HG03175 (cell line): Measurements from ENCODE around the gene PTPRG.

Experiments
- ATAC-seq: cut with Tn5 transposase; IDR thresholded peaks from one replicate; pipeline ENCODE4 v1.9.1; 2021; ENCODE audit warnings: mild to moderate bottlenecking, moderate library complexity; ENCODE audit not compliant: unreplicated experiment

PTPRG gene

DNA sequence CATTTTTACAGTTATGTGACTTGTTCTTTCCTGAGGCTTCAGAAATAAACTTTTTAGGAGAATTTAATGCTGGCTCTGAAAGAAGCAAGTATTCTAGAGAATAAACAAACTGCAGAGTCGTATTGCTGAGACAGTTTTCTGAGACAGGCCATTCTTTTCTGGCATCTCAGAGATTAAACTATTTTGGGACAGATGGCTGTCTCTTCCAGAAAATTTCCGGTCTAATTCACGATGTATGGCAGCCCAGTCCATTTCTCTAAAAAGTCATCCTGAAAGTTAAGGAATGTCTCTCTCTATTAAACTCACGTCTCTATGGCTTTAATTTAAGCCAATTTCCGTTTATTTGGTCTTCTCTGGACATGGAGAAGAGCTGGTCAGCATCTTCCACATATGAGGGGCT is 603.4 kb downstream of the PTPRG start:
- no peak for ATAC-seq

DNA sequence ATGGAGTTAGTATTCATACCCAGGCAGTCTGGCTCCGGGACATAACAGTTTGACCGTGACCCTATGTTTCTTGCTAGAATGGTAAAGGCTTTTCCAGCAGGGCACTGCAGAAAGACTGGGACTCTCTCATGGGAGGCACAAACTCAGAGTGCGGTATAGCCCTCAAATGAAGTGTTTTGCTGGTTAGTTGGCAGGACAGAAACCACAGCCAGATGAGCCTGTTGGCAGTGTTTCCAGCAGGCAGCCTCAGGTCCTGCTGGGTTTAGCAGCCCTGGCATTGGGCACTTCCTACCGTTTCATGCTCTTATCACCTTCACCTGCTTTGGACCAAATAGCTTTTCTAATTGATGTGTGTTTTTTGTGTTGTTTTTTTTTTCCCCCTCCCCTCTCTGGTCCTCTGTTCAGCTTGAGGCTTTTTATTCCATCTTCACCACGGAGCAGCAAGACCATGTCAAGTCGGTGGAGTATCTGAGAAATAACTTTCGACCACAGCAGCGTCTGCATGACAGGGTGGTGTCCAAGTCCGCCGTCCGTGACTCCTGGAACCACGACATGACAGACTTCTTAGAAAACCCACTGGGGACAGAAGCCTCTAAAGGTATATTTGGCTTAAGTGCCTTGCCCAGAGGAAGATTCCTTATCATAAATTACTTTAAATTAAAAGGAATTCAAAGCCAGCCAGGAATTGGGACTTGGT is 606.3 kb downstream of the PTPRG start:
- ATAC-seq: no peak

DNA sequence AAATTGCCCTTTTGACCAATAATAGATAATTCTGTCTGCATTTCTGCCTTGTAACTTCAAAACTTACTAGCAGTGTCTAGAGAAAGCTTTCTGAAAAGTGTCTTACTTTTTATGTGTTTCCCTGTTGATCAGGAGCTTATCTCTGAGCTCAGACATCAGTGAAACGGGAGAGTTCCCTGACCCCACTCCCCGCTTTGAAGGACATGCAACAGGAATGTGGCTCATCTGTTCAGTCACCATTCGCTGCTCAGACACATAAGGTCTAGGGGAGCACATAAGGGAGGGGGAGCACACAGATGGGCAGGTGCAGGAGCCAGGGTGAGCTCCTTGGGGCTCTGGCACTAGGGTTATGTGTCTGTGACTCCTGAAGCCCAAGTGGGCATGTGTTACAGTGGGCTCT is 607.0 kb downstream of the PTPRG start:
- no peak for ATAC-seq

DNA sequence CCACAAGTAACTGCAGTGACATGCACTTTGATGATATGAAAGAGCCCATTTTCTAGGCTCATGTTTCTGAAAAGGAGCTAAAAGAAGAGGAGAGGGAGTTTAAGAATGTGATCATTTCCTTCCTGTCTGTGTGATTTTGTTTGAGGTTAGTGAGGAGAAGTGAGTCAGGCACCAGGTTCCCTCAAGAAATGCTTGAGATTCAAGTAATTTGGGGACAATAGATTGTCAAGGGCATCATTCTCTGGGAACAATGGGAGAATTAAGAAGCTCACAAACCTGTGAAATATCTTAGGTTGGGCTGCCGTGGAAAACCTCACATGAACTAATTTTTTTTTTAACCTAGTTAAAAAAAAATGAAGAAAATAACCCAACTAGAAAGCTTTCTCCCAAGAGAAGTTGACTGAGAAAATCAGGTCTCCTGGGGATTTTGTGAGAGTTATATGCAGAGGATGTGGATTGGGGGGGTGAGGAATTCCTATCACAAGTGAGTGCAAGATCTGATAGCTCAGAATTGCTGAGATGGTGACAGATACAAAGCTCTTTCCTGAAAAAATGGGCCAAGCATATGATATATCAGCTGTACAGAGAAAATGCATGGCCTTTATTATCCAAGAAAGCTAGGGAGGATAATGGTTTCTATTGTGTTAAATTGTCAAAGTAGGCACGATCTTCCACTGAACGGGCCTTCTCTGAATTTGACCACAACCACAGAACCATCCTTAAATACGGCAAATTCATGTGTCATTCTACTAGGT is 608.7 kb downstream of the PTPRG start:
- ATAC-seq: no peak

DNA sequence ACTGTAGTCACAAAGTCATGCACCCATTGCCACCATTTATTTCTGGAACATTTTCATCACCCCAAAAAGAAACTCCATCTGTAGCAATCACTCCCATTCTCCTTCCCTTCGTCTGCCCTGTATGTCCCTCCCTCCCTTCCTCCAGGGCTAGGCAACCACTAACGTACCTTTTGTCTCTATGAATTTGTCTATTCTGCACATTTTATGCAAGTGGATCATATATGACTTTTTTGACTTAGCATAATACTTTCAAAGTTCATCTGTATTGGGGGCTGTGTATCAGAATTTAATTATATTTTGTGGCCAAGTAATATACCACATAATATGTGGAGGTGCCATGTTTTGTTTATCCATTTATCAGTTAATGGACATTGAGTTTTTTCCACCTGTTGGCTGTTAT is 610.4 kb downstream of the PTPRG start:
- no peak for ATAC-seq

DNA sequence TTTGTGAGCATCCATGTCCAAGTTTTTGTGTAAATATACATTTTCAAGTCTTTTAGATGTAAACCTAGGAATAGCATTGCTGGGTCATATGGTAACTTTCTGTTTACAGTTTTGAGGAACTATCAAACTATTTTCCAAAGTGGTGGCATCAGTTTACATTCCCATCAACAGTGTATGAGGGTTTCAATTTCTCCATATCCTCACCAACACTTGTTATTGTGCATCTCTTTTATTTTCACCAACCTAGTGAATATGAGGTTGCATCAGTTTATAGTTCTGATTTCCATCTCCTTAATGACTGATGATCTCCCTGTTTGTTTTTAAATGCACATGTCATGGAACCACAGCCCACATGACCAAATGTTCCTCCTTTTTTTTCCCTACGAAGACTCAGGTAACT is 610.8 kb downstream of the PTPRG start:
- no peak for ATAC-seq

DNA sequence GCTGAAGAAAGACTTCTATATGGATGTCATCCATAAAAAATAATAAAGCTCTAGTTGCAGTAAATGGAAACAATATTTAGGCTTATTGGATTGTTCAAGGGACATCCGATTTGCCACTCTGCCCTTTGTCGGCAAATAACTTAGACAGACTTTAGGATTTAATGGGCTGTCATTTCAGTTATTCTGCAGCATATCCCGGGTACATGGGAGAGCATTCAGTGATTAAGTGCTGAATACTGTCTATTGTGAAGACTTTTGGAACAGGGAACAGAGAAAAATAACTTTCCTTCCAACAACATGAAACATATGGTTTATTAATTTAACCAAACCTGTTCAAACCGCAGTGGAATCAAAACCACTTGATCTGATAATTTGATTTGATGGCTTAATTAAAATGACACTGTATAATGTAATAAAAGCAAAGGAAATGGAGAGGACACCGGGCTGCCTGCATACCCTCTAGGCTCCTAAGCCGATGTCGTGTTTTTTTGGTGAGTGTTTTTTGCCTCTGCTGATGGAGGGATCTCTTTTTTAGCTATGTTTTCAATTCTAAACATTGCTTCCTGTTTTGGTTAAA is 612.7 kb downstream of the PTPRG start:
- ATAC-seq: no peak

DNA sequence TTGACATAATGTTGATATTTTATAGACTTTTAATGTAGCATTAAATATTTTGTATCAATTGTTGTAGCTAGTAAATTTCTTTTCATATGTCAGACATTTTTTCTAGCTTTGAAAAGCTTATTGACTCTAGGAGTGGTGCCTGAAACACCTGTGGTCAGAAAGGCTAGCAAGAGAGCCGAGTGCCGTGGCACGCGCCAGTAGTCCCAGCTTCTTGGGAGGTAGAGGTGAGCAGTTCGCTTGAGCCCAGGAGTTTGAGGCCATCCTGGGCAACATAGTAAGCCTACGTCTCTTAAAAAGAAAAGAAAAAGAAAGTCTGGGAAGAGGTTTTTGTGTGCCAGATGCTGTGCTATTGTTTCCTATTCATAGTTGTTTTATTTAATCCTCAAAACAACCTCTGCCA is 613.8 kb downstream of the PTPRG start:
- ATAC-seq: no peak

DNA sequence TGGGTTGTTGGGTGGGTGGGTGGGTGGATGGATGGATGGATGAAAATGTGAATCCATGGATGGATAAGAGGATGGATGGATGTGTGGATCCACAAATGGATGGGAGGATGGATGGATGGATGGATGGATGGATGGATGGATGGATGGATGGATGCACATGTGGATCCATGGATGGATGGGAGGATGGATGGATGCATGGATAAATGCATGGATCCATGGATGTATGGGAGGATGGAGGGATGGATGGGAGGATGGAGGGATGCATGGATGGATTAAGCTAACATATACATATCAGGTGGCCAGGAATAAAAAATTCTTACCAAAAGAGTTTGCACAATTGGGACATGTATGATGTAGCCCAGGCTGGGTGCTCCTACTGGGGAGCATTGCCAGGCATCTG is 616.7 kb downstream of the PTPRG start:
- no peak for ATAC-seq

DNA sequence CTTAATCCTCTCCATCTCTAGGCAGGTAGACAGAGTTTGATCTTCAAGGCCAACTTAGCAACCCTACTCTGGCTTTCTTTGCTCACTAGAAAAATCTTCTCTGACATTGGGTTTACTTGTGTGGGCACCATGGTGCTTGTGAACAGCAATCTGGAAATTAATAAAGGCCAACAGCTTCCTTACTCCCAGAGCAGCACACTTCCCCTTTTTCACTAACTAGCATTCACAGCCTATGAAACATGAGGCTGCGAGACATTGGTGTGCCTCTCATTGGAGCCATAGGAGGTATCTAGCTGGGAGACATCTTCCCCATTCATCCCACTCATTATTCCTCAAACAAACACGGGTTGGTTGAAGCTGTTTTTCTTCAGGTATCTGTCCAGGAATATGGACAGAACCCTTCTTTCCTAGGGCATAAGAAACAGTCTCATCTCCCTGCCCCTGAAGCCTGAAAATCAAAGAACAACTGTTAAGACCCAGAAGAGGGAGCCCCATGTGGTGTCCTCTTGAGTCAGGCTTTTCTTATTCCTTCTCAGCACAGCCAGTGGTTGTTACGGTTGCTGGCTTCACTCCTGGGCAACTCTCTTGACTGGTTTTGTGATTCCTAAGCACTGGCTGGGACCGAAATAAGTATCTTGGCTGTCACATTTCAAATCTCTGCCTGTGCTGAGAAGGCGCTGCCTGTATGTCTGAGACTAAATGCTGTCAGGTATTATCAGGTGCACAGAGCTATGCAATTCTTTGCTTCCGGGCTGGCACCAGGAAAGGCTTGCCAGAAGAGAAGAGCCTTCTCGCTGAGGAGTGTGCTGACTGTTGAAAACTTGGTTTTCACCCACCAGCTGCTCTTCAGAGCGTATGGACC is 617.6 kb downstream of the PTPRG start:
- no peak for ATAC-seq

DNA sequence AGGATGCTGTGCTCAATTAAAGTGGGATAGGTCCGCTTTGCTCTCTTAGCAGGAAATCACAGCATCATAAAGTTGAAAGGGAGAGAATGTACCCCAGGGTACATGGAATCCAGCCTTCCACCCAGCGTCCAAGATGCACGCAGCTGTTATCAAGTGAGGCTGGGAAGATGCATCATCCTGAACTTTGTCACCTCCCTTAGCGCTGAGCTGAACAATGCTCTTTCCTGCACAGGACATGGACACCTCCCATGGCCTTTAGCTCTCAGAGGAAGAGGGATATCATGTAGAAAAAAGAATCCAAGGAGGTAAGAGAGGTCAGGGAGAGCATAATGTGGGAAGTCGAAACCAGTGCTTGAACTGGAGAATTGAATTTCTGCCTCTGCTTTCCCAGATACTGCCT is 619.1 kb downstream of the PTPRG start:
- no peak for ATAC-seq

DNA sequence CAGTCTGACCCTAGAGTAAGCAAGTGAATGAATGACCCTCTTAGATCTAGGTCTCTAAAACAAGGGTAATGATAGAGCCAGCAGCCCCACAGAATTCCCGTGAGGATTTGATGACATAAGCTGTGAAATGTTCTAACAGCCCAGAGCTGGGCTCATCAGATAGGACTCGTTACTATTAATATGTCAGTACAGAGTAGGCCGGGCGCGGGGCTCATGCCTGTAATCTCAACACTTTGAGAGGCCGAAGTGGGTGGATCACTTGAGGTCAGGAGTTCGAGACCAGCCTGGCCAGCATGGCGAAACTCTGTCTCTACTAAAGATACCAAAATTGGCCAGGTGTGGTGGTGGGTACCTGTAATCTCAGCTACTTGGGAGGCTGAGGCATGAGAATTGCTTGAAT is 621.7 kb downstream of the PTPRG start:
- no peak for ATAC-seq

DNA sequence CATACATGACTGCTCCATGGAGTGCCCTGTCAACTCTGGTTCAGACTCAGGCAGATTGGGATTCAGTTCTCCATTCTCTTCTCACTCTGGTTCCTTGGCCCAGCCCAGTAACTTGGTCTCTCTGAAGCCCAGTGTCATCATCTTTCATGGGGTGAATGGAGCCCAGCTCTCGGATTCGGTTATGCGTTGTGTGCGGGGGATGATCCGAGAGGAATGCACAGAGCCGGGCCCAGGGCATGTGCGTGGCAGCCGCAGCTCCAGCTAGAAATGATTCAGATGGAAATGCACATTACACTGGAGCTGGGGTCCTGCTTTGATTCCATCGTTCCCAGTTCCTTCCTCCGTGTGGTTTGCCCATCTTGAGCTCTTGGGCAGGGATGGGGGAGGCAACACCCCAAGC is 622.6 kb downstream of the PTPRG start:
- ATAC-seq: no peak

DNA sequence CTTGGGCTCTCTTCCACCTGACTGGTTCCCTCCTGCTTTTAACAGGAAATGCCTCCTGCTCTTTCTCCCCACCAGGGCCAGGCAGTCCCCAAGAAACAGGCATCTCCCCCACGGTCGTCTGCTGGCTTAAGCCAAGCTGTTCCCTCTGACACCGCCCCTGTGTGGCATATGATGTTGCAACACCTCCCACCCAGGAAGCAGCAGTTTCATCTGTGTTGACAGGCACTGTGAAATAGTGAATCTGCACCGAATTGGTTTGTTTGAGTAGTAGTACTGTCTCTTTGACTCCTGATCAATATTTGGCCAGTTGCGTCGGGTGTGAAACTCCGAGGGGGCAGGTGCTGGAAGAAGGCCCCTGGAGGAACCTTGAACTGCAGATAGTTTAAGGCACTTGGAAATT is 623.2 kb downstream of the PTPRG start:
- no peak for ATAC-seq

DNA sequence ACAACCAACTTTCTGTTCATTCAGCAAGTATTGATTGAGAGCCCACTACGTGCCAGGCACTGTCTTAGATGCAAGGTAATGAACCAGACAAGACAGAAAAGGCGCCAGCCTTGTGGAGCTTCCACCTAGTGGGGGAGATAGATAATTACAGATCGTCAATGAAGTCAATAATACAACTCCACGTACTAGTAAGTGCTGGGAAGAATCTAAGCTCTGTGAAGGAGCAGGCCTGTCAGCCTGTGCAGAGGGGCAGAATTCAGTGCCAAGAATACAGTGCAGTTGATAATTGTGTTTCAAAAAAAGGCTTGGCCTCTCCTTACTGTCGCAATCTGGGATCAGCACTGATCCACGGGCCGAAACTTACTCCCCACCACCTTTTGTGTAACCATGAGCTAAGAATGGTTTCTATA is 625.7 kb downstream of the PTPRG start:
- no peak for ATAC-seq

DNA sequence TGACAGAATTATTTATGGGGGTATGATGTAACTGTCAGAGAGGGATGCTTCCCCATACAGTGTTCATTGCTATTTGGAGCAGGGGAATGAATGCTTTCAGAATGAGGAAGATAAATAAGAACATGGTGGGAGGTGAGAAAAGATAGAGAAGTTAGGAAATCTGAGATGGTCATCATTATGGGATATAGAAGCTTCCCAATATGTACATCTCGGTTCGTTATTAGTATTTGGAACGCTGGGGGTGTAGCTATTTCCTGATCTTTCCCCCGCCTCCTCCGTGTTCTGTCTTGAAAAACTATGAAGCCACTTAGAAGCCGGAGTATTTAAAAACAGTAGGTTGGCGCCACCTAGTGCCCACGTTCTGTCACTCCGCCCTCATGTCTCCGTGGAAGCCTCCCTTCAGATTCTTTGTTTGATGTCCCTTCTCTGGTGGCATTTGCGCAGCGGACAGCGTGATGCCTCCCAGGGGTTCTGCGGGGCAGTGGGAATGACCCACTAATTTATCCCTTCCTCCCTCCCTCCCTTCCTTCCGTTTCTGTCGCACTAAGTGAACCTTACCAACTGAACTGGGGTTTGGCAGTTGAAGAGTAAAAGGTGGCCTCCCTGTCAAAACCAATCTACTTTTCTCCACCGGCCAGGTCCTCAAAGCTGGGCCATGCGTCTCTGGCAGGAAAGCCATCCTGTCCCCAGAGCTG is 627.5 kb downstream of the PTPRG start:
- peak; percentile 83 for ATAC-seq

DNA sequence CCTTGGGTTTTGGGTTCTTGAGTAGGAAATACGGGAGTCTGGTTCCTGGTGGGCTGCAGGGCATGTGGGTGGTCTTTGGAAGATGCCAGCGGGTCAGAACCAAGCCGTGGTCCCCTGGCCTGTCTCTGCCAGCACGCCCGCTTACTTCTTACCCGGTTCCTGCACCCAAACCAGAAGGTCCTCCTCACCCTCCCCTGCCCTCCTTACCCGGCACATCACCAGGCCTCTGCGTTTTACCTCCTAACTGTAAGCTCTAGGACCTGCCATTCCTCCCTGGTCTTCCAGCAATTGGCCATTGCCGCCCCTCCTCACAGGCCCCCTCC is 628.0 kb downstream of the PTPRG start:
- no peak for ATAC-seq

DNA sequence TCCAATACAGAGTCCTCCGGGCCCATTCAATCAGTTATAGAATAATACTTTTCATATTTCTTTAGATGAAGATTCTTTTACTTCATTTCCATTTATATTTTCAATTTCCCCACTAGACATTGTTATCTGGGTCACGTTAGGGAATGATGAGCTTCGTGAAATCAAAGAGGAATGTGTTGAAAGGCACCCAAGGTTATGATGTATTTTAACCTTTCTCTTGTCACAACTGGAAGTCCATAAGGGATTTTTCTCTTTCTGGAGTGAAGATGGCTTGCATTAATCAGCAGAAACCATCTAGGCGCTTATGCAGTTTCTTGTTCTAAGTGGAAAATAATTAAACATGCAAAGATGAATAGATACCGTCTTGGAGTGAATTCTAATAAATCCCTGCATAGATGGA is 631.5 kb downstream of the PTPRG start:
- ATAC-seq: no peak

DNA sequence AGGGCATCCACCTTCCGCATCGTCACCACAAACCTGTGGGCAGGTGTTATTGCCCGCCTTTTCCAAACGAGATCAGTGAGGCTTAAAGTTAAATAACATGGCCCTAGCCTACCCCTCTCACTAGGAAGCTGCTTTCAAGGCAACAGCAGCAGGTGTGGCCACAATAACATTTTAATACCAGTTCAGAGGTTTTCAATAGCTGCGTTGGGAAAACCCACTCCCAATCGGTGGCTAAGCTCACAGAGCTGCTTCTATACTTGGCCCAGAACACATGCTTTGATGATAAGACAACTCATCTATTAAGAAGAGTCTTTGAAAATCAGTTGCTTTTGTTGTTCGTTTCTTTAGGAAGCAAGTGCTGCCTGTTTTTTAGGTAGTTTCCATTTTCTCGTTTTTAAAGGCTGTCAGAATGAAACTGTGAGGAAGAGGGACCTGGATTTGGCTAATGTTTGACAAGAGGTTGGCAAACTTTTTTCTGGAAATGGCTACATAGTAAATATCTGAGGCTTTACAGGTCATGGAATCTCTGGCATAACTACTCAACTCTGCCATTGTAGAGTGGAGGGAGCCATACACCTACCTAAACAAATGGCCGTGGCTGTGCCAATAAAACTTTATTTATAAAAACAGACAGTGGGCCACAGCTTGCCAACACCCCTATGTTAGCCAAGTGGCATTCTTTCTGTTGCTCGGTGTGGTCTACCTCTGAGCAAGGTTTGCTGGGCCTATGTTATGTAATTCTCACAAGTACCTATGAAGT is 632.4 kb downstream of the PTPRG start:
- ATAC-seq: no peak

DNA sequence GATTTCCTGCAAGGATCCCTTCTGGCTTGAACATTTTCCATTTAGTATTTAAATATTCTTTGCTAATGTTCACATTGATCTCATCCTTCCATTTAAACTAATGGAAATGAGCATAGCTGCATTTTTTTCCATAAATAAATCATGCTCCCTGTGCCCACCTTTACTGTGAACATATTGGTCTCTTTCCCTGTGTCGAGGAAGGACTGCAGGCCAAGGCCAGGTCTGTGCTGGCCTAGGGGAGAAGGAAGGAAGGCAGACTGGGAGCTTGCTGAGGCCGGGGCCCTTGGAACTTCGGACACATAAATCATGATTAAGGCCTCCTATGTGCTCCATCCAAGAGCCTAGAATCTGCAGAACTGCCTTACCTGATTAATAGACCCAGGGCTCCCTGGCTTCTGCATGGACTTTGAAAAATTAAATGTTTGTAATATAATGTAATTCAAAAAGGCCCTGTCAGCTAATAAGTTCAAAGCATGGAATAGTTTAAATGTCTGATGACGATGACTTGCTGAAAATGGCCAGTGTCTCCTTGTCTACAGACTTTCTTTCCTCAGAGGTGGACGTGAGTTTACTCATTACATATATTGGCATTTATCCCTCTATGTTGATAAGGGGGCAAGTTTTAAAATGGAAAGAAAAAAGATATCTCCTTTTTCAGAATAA is 636.1 kb downstream of the PTPRG start:
- ATAC-seq: no peak
